SK-N-SH (cell line): ENCODE results near the gene ASXL3.

Experiments used
- CHD2 ChIP-seq: fragments of 150-350 bp; IDR thresholded peaks from 2 replicates; pipeline ENCODE4 v1.6.1; 2018; ENCODE audit warnings: low read length; ENCODE audit not compliant: partially characterized antibody
- CTCF ChIP-seq: fragments of 200-600 bp; sonication (generic); IDR thresholded peaks from 2 replicates; pipeline ENCODE4 v1.6.1; 2017; ENCODE audit warnings: antibody characterized with exemption, mild to moderate bottlenecking, moderate library complexity
- JUND ChIP-seq: IDR thresholded peaks from 2 replicates; pipeline ENCODE4 v1.4.0; 2012
- NFIC ChIP-seq: IDR thresholded peaks from 2 replicates; pipeline ENCODE4 v1.4.0; 2012; ENCODE audit warnings: borderline replicate concordance
- NRF1 ChIP-seq: IDR thresholded peaks from 2 replicates; pipeline ENCODE4 v1.6.1; 2012; ENCODE audit warnings: low read depth, mild to moderate bottlenecking, low read length
- REST ChIP-seq: IDR thresholded peaks from 2 replicates; pipeline ENCODE4 v1.6.1; 2012; ENCODE audit warnings: mild to moderate bottlenecking, low read depth, low read length, moderate library complexity
- TCF12 ChIP-seq: IDR thresholded peaks from 2 replicates; pipeline ENCODE4 v1.4.0; 2012
- YY1 ChIP-seq: IDR thresholded peaks from 2 replicates; pipeline ENCODE4 v1.4.0; 2012; ENCODE audit warnings: low read depth, mild to moderate bottlenecking

GRCh38 chr18:33745151-33745795 is 167.3 kb downstream of the ASXL3 start:
- TF ChIP-seq CHD2 (no peak), TCF12 (no peak), NFIC (no peak), CTCF (no peak), REST (no peak), NRF1 (no peak), JUND (no peak), YY1 (no peak)
